ENCODE results near the gene LRMDA.

LRMDA gene

GRCh38 chr10:76397181-76398042 is 966.0 kb downstream of the LRMDA start:
- H3K4me3 ChIP-seq: peak overlapping the region; percentile 16
- peak; percentile 81 for DNase-seq (ENCODE audit: low spot score)
- no peak for TF ChIP-seq CTCF (IDR thresholded peaks at IDR 0.05)
- H3K27ac ChIP-seq: peak overlapping the region; percentile 64 to 85

GRCh38 chr10:76398043-76398710 is 966.8 kb downstream of the LRMDA start:
- DNase-seq (ENCODE audit: low spot score): no peak
- Histone ChIP-seq H3K27ac (peak overlapping the region; percentile 64 to 85), H3K4me3 (no peak overlapping the region)
- no peak for TF ChIP-seq CTCF (IDR thresholded peaks at IDR 0.05)

- no peak for DNase-seq (ENCODE audit: low spot score)
- H3K4me3 ChIP-seq: no peak overlapping the region
- TF ChIP-seq CTCF (IDR thresholded peaks at IDR 0.05): no peak
- H3K27ac ChIP-seq: no peak overlapping the region
Observed at GRCh38 chr10:76399226-76399625, 967.8 kb downstream of the LRMDA start.

DNA sequence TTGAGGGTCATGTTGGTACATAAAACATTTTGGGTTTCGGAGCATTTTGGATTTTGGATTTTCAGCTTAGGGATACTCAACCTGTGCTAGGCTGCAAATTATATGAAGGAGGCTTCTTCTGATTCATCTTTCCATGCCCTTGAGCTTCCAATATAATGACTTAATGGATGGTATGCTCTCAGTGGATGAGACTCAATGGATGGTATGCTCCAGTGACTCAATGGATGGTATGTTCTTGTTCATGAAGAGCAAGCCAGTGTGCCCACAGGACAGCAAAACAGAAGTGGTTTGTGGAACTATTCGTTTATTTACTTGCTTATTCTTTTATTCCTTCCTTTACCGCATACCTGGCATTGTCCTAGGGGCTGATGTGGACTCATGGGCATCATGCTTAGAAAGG is 969.6 kb downstream of the LRMDA start:
- no peak for TF ChIP-seq CTCF (IDR thresholded peaks at IDR 0.05)

DNA sequence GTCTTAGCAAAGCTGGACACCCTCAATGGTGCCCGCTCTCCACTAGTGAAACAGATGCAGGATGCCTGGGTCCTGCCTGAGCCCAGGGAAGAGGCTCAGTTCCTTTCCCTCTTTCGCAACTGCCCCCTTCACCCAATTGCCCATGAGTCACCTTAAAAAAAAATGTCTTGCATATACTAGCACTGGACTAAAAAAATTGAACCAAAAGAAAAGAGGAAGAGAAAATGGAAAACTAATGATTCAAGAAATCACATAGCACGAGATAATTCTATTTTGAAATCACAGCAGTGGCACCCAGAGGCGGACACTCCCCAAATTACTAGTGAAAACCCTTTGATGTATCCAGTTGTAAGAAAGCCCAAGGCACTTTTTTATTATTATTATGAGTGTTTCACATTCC is 972.5 kb downstream of the LRMDA start:
- DNase-seq (ENCODE audit: low spot score): no peak
- H3K4me3 ChIP-seq: no peak overlapping the region
- no peak for TF ChIP-seq CTCF (IDR thresholded peaks at IDR 0.05)
- peak overlapping the region in 1 of 2 donors; percentile 58 for H3K27ac ChIP-seq

More for the DNA sequence above, 969.6 kb downstream of the LRMDA start:
- no peak for DNase-seq (ENCODE audit: low spot score)
- no peak overlapping the region for H3K4me3 ChIP-seq
- H3K27ac ChIP-seq: no peak overlapping the region

DNA sequence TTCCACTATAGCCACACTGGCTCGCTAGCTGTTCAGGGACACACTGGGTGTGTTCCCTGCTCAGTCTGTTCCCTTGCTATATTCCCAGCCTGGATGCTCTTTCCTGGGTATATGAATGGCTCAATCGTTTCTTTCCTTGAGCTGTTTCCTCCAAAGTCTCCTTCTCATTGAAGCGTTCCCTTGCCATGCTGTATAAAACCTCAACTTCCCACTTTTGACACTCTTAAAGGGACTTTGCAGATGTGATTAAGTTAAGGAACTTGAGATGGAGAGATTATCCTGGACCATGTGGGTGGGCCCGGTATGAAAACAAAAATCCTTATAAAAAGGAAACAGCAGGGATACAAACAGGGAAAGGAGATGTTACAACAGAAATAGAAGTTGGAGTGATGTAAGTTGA is 973.1 kb downstream of the LRMDA start:
- peak overlapping the region in 1 of 2 donors; percentile 58 for H3K27ac ChIP-seq
- TF ChIP-seq CTCF (IDR thresholded peaks at IDR 0.05): no peak

More for the DNA sequence above, 973.1 kb downstream of the LRMDA start:
- no peak for DNase-seq (ENCODE audit: low spot score)
- no peak overlapping the region for H3K4me3 ChIP-seq

Measured in coronary artery (tissue), 2 donors.